Endothelial cell of umbilical vein (primary cell): ENCODE data around the gene RBMS3. TPM values are rescaled to one million over a fixed set of nuclear protein-coding genes. Genes with fewer than 3 reads are reported as not detected.

ENCODE experiments used
- BruUV-seq: library from RNA; stranded (reverse); fragments of 400-500 nt; replicated peaks from 2 replicates; lab custom pipeline; 2021; lab: Mats Ljungman, UMichigan
- CTCF ChIA-PET: fragments of 300-600, 350-600 bp; sonication (Branson Sonifier 250); formaldehyde crosslinking; loops from one replicate; lab custom pipeline; 2021; ENCODE audit warnings: antibody characterized with exemption, inconsistent platforms; lab: Charles Lee
- POLR2A ChIA-PET: fragments of 300-600, 350-600 bp; sonication (Branson Sonifier 250); formaldehyde crosslinking; loops from one replicate; lab custom pipeline; 2021; ENCODE audit warnings: antibody characterized with exemption, inconsistent platforms; lab: Charles Lee
- DNase-seq: peaks from one replicate; pipeline ENCODE4 v3.0.0-alpha.2; 2011; ENCODE audit warnings: low read depth, low spot score
- FAIRE-seq: peaks from 2 replicates; lab custom pipeline; 2011; peaks lifted over from hg19 to GRCh38; lab: Jason Lieb, UNC
- H2AFZ ChIP-seq: 2 replicates; pipeline ENCODE4 v1.6.0; 2012; ENCODE audit warnings: low read depth, low read length, control low read depth, inconsistent platforms
- H3K27ac ChIP-seq: 2 replicates; pipeline ENCODE4 v1.5.1; 2011; ENCODE audit warnings: low read depth, mild to moderate bottlenecking, control low read depth, low read length, moderate library complexity; ENCODE audit not compliant: insufficient read depth
- H3K27me3 ChIP-seq, 2 experiments: 2 replicates each; pipeline versions ENCODE4 v1.6.0 to v1.6.1; 2011; ENCODE audit warnings: low read length in 2 of 2, mixed read lengths in 1 of 2; ENCODE audit not compliant: control insufficient read depth in 2 of 2, insufficient read depth in 2 of 2
- H3K36me3 ChIP-seq, 2 experiments: 2 replicates in 1 of 2; 3 replicates in 1 of 2; pipeline ENCODE4 v1.5.1; 2011; ENCODE audit warnings: low read length in 2 of 2, mild to moderate bottlenecking in 1 of 2, moderate library complexity in 1 of 2; ENCODE audit not compliant: control insufficient read depth in 2 of 2, insufficient read depth in 2 of 2; ENCODE audit errors: extremely low read depth in 1 of 2
- H3K4me1 ChIP-seq: 3 replicates; pipeline ENCODE4 v1.5.1; 2011; ENCODE audit warnings: mild to moderate bottlenecking, low read length; ENCODE audit not compliant: control insufficient read depth, insufficient read depth; ENCODE audit errors: extremely low read depth
- H3K4me2 ChIP-seq: 2 replicates; pipeline ENCODE4 v1.6.1; 2011; ENCODE audit warnings: low read length, control low read depth, mixed read lengths; ENCODE audit not compliant: insufficient read depth
- H3K4me3 ChIP-seq, 3 experiments: fragments of 200-600 bp in 1 of 3; sonication (generic), shearing (Covaris generic) in 1 of 3; replicated peaks in 1 of 3; 2 replicates each; pipeline ENCODE4 v1.5.1; 2011 to 2016; ENCODE audit warnings: control low read depth in 3 of 3, low read length in 3 of 3, mild to moderate bottlenecking in 2 of 3, inconsistent platforms in 1 of 3, low read depth in 1 of 3, moderate library complexity in 1 of 3; ENCODE audit not compliant: insufficient read depth in 1 of 3
- H3K79me2 ChIP-seq: 2 replicates; pipeline ENCODE4 v1.6.0; 2012; ENCODE audit warnings: low read length, inconsistent platforms; ENCODE audit not compliant: control insufficient read depth, insufficient read depth
- H3K9ac ChIP-seq: replicated peaks from 2 replicates; pipeline ENCODE3; 2011; ENCODE audit warnings: low read length, control low read depth; ENCODE audit not compliant: insufficient read depth; ENCODE audit errors: extremely low read depth
- H3K9me1 ChIP-seq: replicated peaks from 3 replicates; pipeline ENCODE4 v1.6.0; 2011; ENCODE audit warnings: mild to moderate bottlenecking, low read length; ENCODE audit not compliant: control insufficient read depth, insufficient read depth; ENCODE audit errors: extremely low read depth
- H3K9me3 ChIP-seq: replicated peaks from 2 replicates; pipeline ENCODE4 v1.5.1; 2012; ENCODE audit warnings: low read length, inconsistent platforms; ENCODE audit not compliant: control insufficient read depth, insufficient read depth
- H4K20me1 ChIP-seq: replicated peaks from 2 replicates; pipeline ENCODE3; 2011; ENCODE audit warnings: mild to moderate bottlenecking, low read length; ENCODE audit not compliant: control insufficient read depth, insufficient read depth; ENCODE audit errors: extremely low read depth
- EZH2 ChIP-seq: IDR thresholded peaks from 2 replicates; pipeline ENCODE4 v1.6.1; 2012; ENCODE audit warnings: borderline replicate concordance, low read depth, mild to moderate bottlenecking, moderate library complexity, low read length, inconsistent platforms; ENCODE audit not compliant: severe bottlenecking
- FOS ChIP-seq: IDR thresholded peaks from 2 replicates; pipeline ENCODE4 v1.6.1; 2011; ENCODE audit warnings: mild to moderate bottlenecking, low read length, moderate library complexity, borderline replicate concordance; ENCODE audit not compliant: insufficient read depth
- GATA2 ChIP-seq: IDR thresholded peaks from 2 replicates; pipeline ENCODE4 v1.7.0; 2011; ENCODE audit warnings: low read depth, mild to moderate bottlenecking, moderate library complexity, mixed read lengths, low read length; ENCODE audit not compliant: insufficient read length, insufficient read depth
- JUN ChIP-seq: IDR thresholded peaks from 2 replicates; pipeline ENCODE4 v1.6.1; 2011; ENCODE audit warnings: borderline replicate concordance, low read depth; ENCODE audit not compliant: insufficient read length, insufficient read depth
- MYC ChIP-seq: IDR thresholded peaks from one replicate; pipeline ENCODE4 v1.6.1; 2011; ENCODE audit warnings: mild to moderate bottlenecking, low read depth, low read length
- POLR2A ChIP-seq: IDR thresholded peaks from 2 replicates; pipeline ENCODE4 v1.6.1; 2012; ENCODE audit warnings: low read depth, mild to moderate bottlenecking, control low read depth, low read length
- POLR2AphosphoS5 ChIP-seq: IDR thresholded peaks from 2 replicates; pipeline ENCODE4 v1.6.1; 2012; ENCODE audit warnings: low read depth, mild to moderate bottlenecking, control low read depth, low read length, moderate library complexity; ENCODE audit not compliant: insufficient read depth
- dilution Hi-C: fragments of 300-500 bp; cut with MboI; formaldehyde crosslinking; loops from one replicate; pipeline ENCODE4 v1.15.0; 2019; ENCODE audit warnings: low sequenced_read_pairs; ENCODE audit not compliant: extremely low pct_ligation_motif_present
- intact Hi-C: fragments of 100-400 bp; cut with micrococcal nuclease; formaldehyde crosslinking; loops from one replicate; pipeline ENCODE4 v1.10.0; 2022
- polyA plus RNA-seq, 4 experiments: library from polyadenylated mRNA; depleted of rRNA in 3 of 4; stranded (reverse) in 3 of 4; unstranded in 1 of 4; fragments of >200 nt; gene quantifications; 2 replicates each; pipeline versions ENCODE4 v1.2.1 to v1.2.3, GENCODE V29; 2011 to 2012; ENCODE audit warnings: missing spikeins in 1 of 4
- total RNA-seq: library from RNA; stranded (reverse); gene quantifications from 2 replicates; pipeline ENCODE4 v1.2.3, GENCODE V29; 2021
- TF ChIP-seq, protein P1 (sequence below): IDR thresholded peaks from 2 replicates; pipeline ENCODE4 v1.6.1; 2011; ENCODE audit not compliant: insufficient read depth, insufficient read length
- TF ChIP-seq, protein P2 (sequence below), 2 donors: IDR thresholded peaks; 1 replicate in 1 of 2; 2 replicates in 1 of 2; pipeline ENCODE4 v1.5.1; 2011; ENCODE audit warnings: low read length in 2 of 2, mild to moderate bottlenecking in 2 of 2, moderate library complexity in 2 of 2, control low read depth in 1 of 2, inconsistent platforms in 1 of 2, low read depth in 1 of 2; ENCODE audit not compliant: insufficient read depth in 1 of 2; ENCODE audit errors: extremely low read depth in 1 of 2

The RBMS3 gene
- total and polyA plus RNA-seq, 2 donors (not counting 3 experiments of a cell fraction or from before 2014, with no cell fraction given), result 13.6 to 42.3 TPM

DNA sequence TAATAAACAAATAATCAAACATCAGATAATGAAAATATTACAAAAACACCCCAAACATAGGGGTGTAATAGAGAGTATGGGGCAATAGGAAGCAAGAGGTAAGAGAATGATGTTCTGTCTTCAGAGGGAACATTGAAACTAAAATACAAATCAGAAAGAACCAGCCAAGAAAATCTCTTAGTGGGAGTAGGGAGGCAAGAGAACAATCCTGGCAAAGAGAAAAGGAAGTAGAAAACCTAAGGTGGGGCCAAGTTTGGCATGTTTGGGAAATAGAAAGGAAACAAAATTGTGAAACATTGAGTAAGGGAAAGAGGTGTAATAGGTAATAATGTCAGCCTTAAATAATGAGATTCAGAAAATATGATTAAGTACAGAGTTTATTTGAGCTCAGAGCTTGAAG is 467.1 kb downstream of the RBMS3 start:
- Histone ChIP-seq H3K36me3 (no peaks in the 10 kb centered on the region), H3K4me1 (peaks cover 8% of the 10 kb centered on the region), H4K20me1 (no peaks in the 10 kb centered on the region), H2AFZ (no peak overlapping the region), H3K4me2 (no peak overlapping the region), H3K9me3 (no peaks in the 10 kb centered on the region), H3K9ac (no peak overlapping the region), H3K79me2 (no peaks in the 10 kb centered on the region), H3K4me3 (no peak overlapping the region), H3K9me1 (no peaks in the 10 kb centered on the region), H3K27ac (no peak overlapping the region), H3K27me3 (no peaks in the 10 kb centered on the region)
- FAIRE-seq (no peak), DNase-seq (no peak)
- ChIA-PET POLR2A (no interaction called here), CTCF (no interaction called here)
- dilution Hi-C loops, result no loop called here
- intact Hi-C loops, result no loop called here
- BruUV-seq, result no TSS peak
- TF ChIP-seq POLR2AphosphoS5 (no peak), EZH2 (no peak), GATA2 (no peak), FOS (no peak), POLR2A (no peak), JUN (no peak), MYC (no peak)
- TF ChIP-seq, protein P1, sequence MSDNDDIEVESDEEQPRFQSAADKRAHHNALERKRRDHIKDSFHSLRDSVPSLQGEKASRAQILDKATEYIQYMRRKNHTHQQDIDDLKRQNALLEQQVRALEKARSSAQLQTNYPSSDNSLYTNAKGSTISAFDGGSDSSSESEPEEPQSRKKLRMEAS, result no peak
- TF ChIP-seq, protein P2, sequence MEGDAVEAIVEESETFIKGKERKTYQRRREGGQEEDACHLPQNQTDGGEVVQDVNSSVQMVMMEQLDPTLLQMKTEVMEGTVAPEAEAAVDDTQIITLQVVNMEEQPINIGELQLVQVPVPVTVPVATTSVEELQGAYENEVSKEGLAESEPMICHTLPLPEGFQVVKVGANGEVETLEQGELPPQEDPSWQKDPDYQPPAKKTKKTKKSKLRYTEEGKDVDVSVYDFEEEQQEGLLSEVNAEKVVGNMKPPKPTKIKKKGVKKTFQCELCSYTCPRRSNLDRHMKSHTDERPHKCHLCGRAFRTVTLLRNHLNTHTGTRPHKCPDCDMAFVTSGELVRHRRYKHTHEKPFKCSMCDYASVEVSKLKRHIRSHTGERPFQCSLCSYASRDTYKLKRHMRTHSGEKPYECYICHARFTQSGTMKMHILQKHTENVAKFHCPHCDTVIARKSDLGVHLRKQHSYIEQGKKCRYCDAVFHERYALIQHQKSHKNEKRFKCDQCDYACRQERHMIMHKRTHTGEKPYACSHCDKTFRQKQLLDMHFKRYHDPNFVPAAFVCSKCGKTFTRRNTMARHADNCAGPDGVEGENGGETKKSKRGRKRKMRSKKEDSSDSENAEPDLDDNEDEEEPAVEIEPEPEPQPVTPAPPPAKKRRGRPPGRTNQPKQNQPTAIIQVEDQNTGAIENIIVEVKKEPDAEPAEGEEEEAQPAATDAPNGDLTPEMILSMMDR (IDR thresholded peaks at IDR 0.05; ENCODE audit: extremely low read depth in 1 of 2, insufficient read depth in 1 of 2, low read depth in 1 of 2, low read length in 2 of 2), result no peak
